ENCODE results near the gene KCNF1. TPM values are rescaled to one million over a fixed set of nuclear protein-coding genes. Genes with fewer than 3 reads are reported as not detected.

The KCNF1 gene
- total RNA-seq, 1 experiment from 2014 or later, result 0.52 TPM

DNA sequence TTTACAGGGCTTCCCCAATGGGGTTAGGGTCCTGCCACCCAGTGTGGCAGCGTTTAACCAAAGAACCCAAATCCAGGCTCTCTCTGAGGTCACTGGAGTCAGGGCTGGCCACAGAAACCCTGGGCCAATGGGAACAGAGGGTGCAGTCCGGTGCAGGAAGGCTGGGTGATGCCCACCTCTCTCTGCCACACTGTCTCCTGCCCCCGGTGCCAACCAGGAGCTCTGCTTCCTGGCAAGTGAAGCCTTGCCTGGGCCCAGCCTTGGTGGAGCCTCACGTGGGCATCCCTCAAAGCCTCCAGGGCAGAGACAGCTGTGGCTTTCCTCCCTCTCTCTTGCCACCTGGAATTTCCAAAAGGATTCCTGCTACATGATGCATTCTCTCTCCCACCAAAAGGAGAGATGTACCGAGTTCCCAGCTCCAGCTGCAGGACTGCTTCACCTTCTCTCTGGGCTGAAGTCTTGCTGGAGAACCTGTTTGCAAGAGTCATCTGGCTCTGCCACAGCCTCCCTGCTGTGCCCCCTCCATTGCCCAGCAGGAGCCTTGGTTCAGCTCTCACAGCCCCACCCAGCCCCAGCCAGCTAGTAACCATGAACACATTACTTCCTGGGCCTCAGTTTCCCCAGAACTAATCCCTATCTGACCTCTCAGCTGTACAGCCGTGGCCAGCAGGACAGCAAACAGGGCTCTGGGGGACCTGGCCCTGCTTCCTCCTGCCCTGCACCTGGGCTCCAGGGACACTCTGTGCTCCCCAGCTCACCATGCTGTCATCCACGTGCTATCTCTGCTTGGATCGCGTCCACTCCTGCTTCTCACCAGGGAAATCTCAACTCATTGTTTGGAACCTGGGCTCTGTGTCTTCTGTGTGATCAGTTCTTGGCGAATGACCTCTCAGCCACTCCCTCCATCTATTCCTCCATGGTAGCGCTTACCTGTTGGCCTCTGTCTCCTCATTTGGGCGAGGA, 43.4 kb downstream of the KCNF1 start (continued):
- TF ChIP-seq SIN3A (IDR thresholded peaks at IDR 0.05; ENCODE audit: low read depth) (no peak), ZFX (IDR thresholded peaks at IDR 0.05) (no peak), EZH2phosphoT487 (IDR thresholded peaks at IDR 0.05; ENCODE audit: borderline replicate concordance) (no peak), EZH2 (IDR thresholded peaks at IDR 0.05) (no peak), ELF1 (IDR thresholded peaks at IDR 0.05; ENCODE audit: borderline replicate concordance, low read depth) (no peak), POLR2AphosphoS5 (IDR thresholded peaks at IDR 0.05; ENCODE audit: low read depth, low read length) (no peak)

DNA sequence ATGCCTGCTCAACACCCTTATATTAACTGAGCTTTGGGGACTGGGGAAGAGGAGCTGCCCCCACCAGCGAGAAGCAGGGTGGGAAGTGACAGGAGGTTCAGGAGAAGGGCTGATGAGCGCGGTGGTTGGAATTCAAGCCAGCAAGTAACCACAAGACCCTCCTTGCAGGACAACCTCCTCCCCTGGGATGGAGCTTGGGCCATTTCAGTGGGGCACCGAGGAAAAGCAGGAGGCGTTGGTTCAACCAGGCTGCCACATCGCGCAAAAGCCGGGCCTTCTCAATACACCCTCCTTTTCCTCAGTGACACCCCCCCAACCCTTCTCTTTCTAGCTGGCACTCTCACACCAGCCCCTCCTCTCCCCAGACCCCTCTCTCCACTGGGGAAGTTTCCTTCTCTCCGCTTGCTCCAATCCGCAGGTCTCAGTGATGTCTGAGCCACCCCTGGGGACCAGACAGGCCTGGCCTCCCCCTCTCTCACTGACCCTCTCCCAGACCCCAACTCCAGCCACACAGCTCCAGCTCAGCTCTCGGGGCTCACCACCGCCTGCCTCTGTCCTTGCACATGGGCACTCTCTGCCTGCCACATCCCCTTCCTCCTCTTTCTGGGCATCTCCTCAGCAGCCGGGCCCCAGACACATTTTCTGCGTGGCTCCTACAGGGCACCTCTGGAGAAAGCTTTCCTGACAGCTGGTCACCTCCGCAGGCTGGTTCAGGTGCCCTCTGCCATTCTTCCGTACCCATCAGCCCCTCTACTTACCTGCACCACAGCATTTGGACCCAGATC, 44.5 kb downstream of the KCNF1 start:
- ATAC-seq (no peak), DNase-seq (ENCODE audit: low read depth, low spot score) (no peak)
- Histone ChIP-seq H4K20me1 (ENCODE audit: insufficient read depth) (no peaks in the 10 kb centered on the region), H3K27me3 (ENCODE audit: insufficient read depth, low read length) (no peaks in the 10 kb centered on the region), H3K9ac (ENCODE audit: low read length) (no peak overlapping the region), H3K4me2 (ENCODE audit: low read length) (no peak overlapping the region), H3K36me3 (ENCODE audit: control insufficient read depth in 1 of 2, insufficient read depth in 2 of 2, low read length in 2 of 2) (no peaks in the 10 kb centered on the region), H3K79me2 (ENCODE audit: insufficient read depth, low read length) (no peaks in the 10 kb centered on the region), H2AFZ (ENCODE audit: low read depth, low read length, poor library complexity, severe bottlenecking) (no peak overlapping the region), H3K9me2 (ENCODE audit: insufficient read depth) (no peaks in the 10 kb centered on the region), H3K4me1 (ENCODE audit: control insufficient read depth in 1 of 2, insufficient read depth in 2 of 2, low read length in 2 of 2) (peaks cover 0 to 6% of the 10 kb centered on the region in 2 experiments; a peak in 1 of 4 replicates), H3K9me3 (ENCODE audit: control insufficient read depth in 1 of 2, insufficient read depth in 1 of 2, low read depth in 1 of 2, low read length in 2 of 2) (0 out of 4 replicates have a peak, but pooled peaks cover 0 to 4% of the 10 kb centered on the region in 2 experiments), H3K27ac (ENCODE audit: low read depth, low read length) (no peak overlapping the region), H3K4me3 (replicated peaks in 1 of 2; ENCODE audit: low read depth in 1 of 2, low read length in 2 of 2) (no peak overlapping the region)
- ChIA-PET POLR2A (no interaction called here), CTCF (no interaction called here), RAD21 (ENCODE audit: low non-redundant PET in 1 of 2, low total read pairs in 2 of 2, uncharacterized antibody in 2 of 2, unreplicated experiment in 2 of 2) (no interaction called here)
- TF ChIP-seq, protein P1, sequence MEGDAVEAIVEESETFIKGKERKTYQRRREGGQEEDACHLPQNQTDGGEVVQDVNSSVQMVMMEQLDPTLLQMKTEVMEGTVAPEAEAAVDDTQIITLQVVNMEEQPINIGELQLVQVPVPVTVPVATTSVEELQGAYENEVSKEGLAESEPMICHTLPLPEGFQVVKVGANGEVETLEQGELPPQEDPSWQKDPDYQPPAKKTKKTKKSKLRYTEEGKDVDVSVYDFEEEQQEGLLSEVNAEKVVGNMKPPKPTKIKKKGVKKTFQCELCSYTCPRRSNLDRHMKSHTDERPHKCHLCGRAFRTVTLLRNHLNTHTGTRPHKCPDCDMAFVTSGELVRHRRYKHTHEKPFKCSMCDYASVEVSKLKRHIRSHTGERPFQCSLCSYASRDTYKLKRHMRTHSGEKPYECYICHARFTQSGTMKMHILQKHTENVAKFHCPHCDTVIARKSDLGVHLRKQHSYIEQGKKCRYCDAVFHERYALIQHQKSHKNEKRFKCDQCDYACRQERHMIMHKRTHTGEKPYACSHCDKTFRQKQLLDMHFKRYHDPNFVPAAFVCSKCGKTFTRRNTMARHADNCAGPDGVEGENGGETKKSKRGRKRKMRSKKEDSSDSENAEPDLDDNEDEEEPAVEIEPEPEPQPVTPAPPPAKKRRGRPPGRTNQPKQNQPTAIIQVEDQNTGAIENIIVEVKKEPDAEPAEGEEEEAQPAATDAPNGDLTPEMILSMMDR (IDR thresholded peaks at IDR 0.05 in 2 of 3, conservative IDR thresholded peaks at IDR 0.05 in 1 of 3; ENCODE audit: borderline replicate concordance in 1 of 3, insufficient read depth in 1 of 3, low read depth in 2 of 3, low read length in 2 of 3), result no peak
- TF ChIP-seq FOSL1 (IDR thresholded peaks at IDR 0.05; ENCODE audit: low read depth), result no peak
- no peak for TF ChIP-seq RAD21 (IDR thresholded peaks at IDR 0.05; ENCODE audit: low read depth)
- TF ChIP-seq CEBPB (IDR thresholded peaks at IDR 0.05; ENCODE audit: low read depth), result no peak
- no peak for TF ChIP-seq ZNF274 (IDR thresholded peaks at IDR 0.05; ENCODE audit: low read depth, low read length)
- no peak for TF ChIP-seq EGR1 (IDR thresholded peaks at IDR 0.05; ENCODE audit: low read depth)
- no peak for TF ChIP-seq YY1 (IDR thresholded peaks at IDR 0.05; ENCODE audit: extremely low read depth, insufficient replicate concordance, low read depth, low read length)
- BruUV-seq (replicated peaks), result no TSS peak
- intact Hi-C loops (cut with micrococcal nuclease), result no loop called here

Data from HCT116 (cell line).